22Rv1 (cell line): ENCODE measurements around the gene HBG2.

Experiments used
- CTCF ChIP-seq: fragments of 450-650 bp; IDR thresholded peaks from 2 replicates; pipeline ENCODE4 v1.5.1; 2017; ENCODE audit warnings: mild to moderate bottlenecking
- ZFX ChIP-seq: fragments of 450-650 bp; IDR thresholded peaks from 2 replicates; pipeline ENCODE4 v1.6.1; 2017; ENCODE audit warnings: antibody characterized with exemption, borderline replicate concordance

DNA sequence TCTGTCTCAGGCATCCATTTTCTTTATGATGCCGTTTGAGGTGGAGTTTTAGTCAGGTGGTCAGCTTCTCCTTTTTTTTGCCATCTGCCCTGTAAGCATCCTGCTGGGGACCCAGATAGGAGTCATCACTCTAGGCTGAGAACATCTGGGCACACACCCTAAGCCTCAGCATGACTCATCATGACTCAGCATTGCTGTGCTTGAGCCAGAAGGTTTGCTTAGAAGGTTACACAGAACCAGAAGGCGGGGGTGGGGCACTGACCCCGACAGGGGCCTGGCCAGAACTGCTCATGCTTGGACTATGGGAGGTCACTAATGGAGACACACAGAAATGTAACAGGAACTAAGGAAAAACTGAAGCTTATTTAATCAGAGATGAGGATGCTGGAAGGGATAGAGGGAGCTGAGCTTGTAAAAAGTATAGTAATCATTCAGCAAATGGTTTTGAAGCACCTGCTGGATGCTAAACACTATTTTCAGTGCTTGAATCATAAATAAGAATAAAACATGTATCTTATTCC is 26.1 kb upstream of the HBG2 start:
- TF ChIP-seq CTCF = no peak
- TF ChIP-seq ZFX = no peak
